ENCODE results near the gene TFB1M.

DNA sequence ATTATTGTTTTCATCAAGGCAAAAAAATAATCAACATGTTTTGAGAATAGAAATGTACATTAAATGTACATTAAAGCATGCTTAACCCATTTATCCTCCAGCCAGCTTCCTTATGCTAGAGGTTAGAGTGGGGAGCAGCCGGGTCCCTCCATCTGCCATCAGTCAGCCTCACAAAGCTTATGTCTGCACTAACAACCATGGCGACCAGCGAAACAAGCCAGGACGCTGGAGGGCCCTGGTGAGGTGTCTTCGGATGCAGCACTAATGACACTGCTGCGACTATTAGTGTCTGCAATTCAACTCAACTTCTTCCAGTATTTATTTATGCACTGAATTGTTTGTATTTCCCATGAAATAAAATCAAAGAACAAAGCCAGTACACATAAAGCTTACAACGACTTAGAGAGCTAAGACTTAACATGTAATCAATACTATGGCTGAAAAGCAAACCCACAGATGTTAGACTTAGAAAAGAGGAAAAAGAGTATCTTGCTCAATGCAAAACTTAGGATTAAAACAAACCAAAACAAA is 43.7 kb downstream of the TFB1M start:
- no peak for TF ChIP-seq CTCF (IDR thresholded peaks at IDR 0.05)
- no peak for TF ChIP-seq POLR2A (IDR thresholded peaks at IDR 0.05)
- TF ChIP-seq EP300 (IDR thresholded peaks at IDR 0.05) = no peak

Measured in ovary (tissue), 3 donors.